ENCODE data around the gene GDF9.

The GDF9 gene

DNA sequence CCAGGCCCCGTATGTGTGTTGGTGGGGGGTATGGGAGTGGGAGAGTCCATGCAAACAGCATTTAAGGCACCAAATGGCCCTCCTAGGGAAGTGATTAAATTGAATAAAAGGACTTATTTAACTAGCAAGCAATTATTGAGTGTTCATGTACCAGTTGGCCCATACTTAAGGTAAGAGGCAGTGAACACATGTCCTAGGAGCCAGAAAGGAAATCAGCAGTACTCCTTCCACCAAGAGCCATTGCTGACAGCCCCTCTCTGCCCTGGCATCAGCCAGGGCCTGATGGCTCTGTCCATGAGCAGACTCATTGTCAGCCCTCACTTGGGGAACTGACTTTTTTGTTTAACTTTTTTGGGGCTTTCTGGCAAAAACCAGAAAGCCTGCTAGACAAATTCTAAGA, 25.4 kb downstream of the GDF9 start:
- DNase-seq: no peak
- H3K27me3 ChIP-seq (replicated peaks in 2 of 5; ENCODE audit: control insufficient read depth in 4 of 5, insufficient read depth in 5 of 5, low read length in 4 of 5): no peaks in the 10 kb centered on the region
- H3K9me3 ChIP-seq (ENCODE audit: control extremely low read depth in 1 of 5, control insufficient read depth in 4 of 5, insufficient read depth in 2 of 5, low read depth in 1 of 5, low read length in 4 of 5): no peaks in the 10 kb centered on the region
- 100% methylated on average over 1 of the region's 1 CpG for WGBS (ENCODE audit: insufficient coverage)
- H3K36me3 ChIP-seq (ENCODE audit: control insufficient read depth in 4 of 4, insufficient read depth in 4 of 4, low read length in 3 of 4): no peaks in the 10 kb centered on the region
- H3K4me1 ChIP-seq (ENCODE audit: control extremely low read depth in 1 of 4, control insufficient read depth in 4 of 4, insufficient read depth in 4 of 4, low read length in 3 of 4): peaks cover 0 to 15% (median 4%) of the 10 kb centered on the region in 4 experiments
- H3K27ac ChIP-seq (ENCODE audit: insufficient read depth in 1 of 2, low read depth in 1 of 2, low read length in 2 of 2, poor library complexity in 1 of 2, severe bottlenecking in 2 of 2): no peak overlapping the region
- ChIA-PET CTCF (interaction anchor here (0.9 to 1.1 kb wide), 2 partner anchors 18 to 20 kb away, joined by 3 read pairs; no protein-coding TSS in a partner anchor), POLR2A (no interaction called here)
- no peak overlapping the region for H3K4me3 ChIP-seq (ENCODE audit: control insufficient read depth in 1 of 7, extremely low read depth in 1 of 7, insufficient read depth in 4 of 7, low read depth in 2 of 7, low read length in 6 of 7)

- Histone ChIP-seq H3K4me1 (ENCODE audit: control extremely low read depth in 1 of 4, control insufficient read depth in 4 of 4, insufficient read depth in 4 of 4, low read length in 3 of 4) (peaks cover 0 to 15% (median 4%) of the 10 kb centered on the region in 4 experiments), H3K4me3 (ENCODE audit: control insufficient read depth in 1 of 7, extremely low read depth in 1 of 7, insufficient read depth in 4 of 7, low read depth in 2 of 7, low read length in 6 of 7) (no peak overlapping the region), H3K9me3 (ENCODE audit: control extremely low read depth in 1 of 5, control insufficient read depth in 4 of 5, insufficient read depth in 2 of 5, low read depth in 1 of 5, low read length in 4 of 5) (no peaks in the 10 kb centered on the region), H3K36me3 (ENCODE audit: control insufficient read depth in 4 of 4, insufficient read depth in 4 of 4, low read length in 3 of 4) (no peaks in the 10 kb centered on the region), H3K27ac (ENCODE audit: insufficient read depth in 1 of 2, low read depth in 1 of 2, low read length in 2 of 2, poor library complexity in 1 of 2, severe bottlenecking in 2 of 2) (no peak overlapping the region), H3K27me3 (replicated peaks in 2 of 5; ENCODE audit: control insufficient read depth in 4 of 5, insufficient read depth in 5 of 5, low read length in 4 of 5) (no peaks in the 10 kb centered on the region)
- CTCF ChIA-PET: no interaction called here
- POLR2A ChIA-PET: no interaction called here
- 100% methylated on average over 2 of the region's 3 CpGs for WGBS (ENCODE audit: insufficient coverage)
- no peak for DNase-seq
These were observed 26.0 kb downstream of the GDF9 start for GRCh38 chr5:132840313-132840712.

DNA sequence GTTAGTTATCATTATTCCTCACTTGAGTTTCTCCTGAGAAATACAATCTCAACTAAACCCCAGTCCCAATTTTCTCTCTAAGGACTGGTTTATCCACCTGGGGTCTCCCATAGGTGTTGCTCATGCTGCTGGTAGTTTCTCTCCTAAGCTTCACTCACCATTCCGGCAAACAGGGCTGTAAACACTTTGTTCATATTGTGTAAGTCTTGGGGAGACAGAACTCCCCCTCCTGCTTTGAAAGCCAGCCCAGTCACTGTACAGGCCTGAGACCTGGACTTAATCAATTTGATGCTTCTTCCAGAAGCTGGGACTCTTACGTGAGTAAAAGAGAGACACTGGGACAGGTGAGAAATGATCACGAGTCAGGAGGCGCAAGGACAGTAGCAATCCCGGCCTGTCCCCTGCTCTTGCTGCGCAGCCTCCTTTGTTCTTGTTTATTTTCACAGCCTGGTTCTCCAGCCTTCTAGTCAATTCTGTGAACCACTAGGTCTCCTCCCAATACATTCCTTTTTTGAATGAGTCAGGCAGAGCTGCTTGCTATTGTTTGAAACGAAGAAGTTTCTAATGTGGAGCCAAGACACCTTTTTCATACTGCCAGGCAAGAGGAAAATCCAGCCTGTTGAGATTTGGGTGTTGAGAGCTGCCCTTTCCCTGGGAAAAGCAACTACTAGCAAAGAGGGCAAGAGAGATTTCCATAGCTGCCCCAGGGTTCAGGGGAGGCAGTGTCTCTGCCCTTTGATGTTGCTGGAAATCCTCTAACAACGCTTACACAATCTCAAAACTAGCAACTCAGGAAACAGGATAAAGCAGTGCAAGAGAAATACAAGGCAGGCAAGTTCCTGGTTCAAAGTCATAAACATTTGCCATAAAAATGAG, 26.6 kb downstream of the GDF9 start:
- Histone ChIP-seq H3K27ac (ENCODE audit: insufficient read depth in 1 of 2, low read depth in 1 of 2, low read length in 2 of 2, poor library complexity in 1 of 2, severe bottlenecking in 2 of 2) (no peak overlapping the region), H3K4me1 (ENCODE audit: control extremely low read depth in 1 of 4, control insufficient read depth in 4 of 4, insufficient read depth in 4 of 4, low read length in 3 of 4) (peaks cover 0 to 15% (median 4%) of the 10 kb centered on the region in 4 experiments), H3K9me3 (ENCODE audit: control extremely low read depth in 1 of 5, control insufficient read depth in 4 of 5, insufficient read depth in 2 of 5, low read depth in 1 of 5, low read length in 4 of 5) (no peaks in the 10 kb centered on the region), H3K27me3 (replicated peaks in 2 of 5; ENCODE audit: control insufficient read depth in 4 of 5, insufficient read depth in 5 of 5, low read length in 4 of 5) (no peaks in the 10 kb centered on the region), H3K4me3 (ENCODE audit: control insufficient read depth in 1 of 7, extremely low read depth in 1 of 7, insufficient read depth in 4 of 7, low read depth in 2 of 7, low read length in 6 of 7) (no peak overlapping the region), H3K36me3 (ENCODE audit: control insufficient read depth in 4 of 4, insufficient read depth in 4 of 4, low read length in 3 of 4) (no peaks in the 10 kb centered on the region)
- DNase-seq: no peak
- 100% methylated on average over 5 of the region's 8 CpGs for WGBS (ENCODE audit: insufficient coverage)
- CTCF ChIA-PET: interaction anchor here (0.9 to 2.5 kb wide), 2 partner anchors 10 to 19 kb away, joined by 3 to 8 read pairs; no protein-coding TSS in a partner anchor
- POLR2A ChIA-PET: no interaction called here

DNA sequence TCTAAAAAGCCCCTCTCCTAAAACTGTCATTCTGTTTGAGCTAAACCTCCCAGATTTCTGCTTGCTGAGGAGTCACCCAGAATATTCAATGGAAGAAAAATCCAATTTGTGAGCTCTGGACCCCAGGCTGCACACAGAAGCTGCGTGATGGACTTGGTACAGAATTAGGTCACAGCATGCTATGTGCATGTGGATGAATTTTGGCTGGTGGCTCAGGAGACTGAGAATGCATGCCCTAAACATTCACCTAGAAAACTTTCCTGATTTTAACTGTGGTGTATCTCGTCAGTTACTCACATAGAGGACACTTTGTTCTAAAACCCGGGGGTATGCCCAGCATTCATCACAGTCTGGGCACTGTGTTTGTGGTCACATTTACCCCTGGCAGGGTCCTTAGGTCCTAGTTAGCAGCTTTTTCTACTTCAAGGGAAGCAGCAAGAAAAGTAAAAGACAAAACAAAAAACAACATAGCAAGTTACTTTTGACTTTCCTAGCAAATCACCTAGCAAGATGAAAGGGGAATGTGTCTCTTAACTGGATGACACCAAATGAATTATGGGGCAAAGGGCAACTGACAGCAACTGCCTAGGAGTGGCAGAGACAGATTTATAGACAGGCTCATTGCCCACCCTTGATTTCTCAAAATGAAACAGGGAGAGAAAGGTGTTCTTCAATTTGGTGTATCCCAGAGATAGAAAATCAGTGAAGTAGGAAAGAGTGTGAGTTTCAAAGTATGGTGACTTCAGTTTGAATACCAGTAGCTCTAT, 27.6 kb downstream of the GDF9 start:
- H3K27me3 ChIP-seq (replicated peaks in 2 of 5; ENCODE audit: control insufficient read depth in 4 of 5, insufficient read depth in 5 of 5, low read length in 4 of 5): peaks cover 0 to 3% (median 0%) of the 10 kb centered on the region in 5 experiments
- no peaks in the 10 kb centered on the region for H3K36me3 ChIP-seq (ENCODE audit: control insufficient read depth in 4 of 4, insufficient read depth in 4 of 4, low read length in 3 of 4)
- no peaks in the 10 kb centered on the region for H3K9me3 ChIP-seq (ENCODE audit: control extremely low read depth in 1 of 5, control insufficient read depth in 4 of 5, insufficient read depth in 2 of 5, low read depth in 1 of 5, low read length in 4 of 5)
- peaks cover 0 to 15% (median 4%) of the 10 kb centered on the region in 4 experiments for H3K4me1 ChIP-seq (ENCODE audit: control extremely low read depth in 1 of 4, control insufficient read depth in 4 of 4, insufficient read depth in 4 of 4, low read length in 3 of 4)
- ChIA-PET CTCF (interaction anchor here (0.7 to 2.5 kb wide), 3 partner anchors 11 to 34 kb away, joined by 3 to 8 read pairs (median 3); no protein-coding TSS in a partner anchor), POLR2A (no interaction called here)
- no peak overlapping the region for H3K27ac ChIP-seq (ENCODE audit: insufficient read depth in 1 of 2, low read depth in 1 of 2, low read length in 2 of 2, poor library complexity in 1 of 2, severe bottlenecking in 2 of 2)
- DNase-seq: no peak
- H3K4me3 ChIP-seq (ENCODE audit: control insufficient read depth in 1 of 7, extremely low read depth in 1 of 7, insufficient read depth in 4 of 7, low read depth in 2 of 7, low read length in 6 of 7): no peak overlapping the region
- 100% methylated on average over 3 of the region's 3 CpGs for WGBS (ENCODE audit: insufficient coverage)

DNA sequence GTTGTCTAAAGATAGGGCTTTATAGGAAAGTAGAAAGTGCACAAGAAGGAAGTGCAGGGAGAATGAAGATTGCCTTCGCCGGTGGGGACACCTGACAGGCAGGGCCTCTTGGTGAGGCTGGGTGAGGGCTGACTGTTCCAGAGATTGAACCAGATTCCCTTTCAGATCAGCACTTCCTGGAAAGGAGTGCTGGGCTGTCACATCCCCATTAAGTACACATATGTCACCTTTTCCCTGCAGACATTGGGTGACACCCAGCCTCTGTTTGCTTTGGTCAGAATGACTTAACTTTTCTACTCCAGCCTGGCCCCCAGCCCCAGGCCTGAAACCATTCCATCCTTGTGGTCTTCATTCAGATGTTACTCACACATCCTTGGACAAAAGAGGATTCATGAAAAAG, 28.4 kb downstream of the GDF9 start:
- Histone ChIP-seq H3K4me1 (ENCODE audit: control extremely low read depth in 1 of 4, control insufficient read depth in 4 of 4, insufficient read depth in 4 of 4, low read length in 3 of 4) (peaks cover 0 to 15% (median 4%) of the 10 kb centered on the region in 4 experiments), H3K27ac (ENCODE audit: insufficient read depth in 1 of 2, low read depth in 1 of 2, low read length in 2 of 2, poor library complexity in 1 of 2, severe bottlenecking in 2 of 2) (no peak overlapping the region), H3K9me3 (ENCODE audit: control extremely low read depth in 1 of 5, control insufficient read depth in 4 of 5, insufficient read depth in 2 of 5, low read depth in 1 of 5, low read length in 4 of 5) (no peaks in the 10 kb centered on the region), H3K27me3 (replicated peaks in 2 of 5; ENCODE audit: control insufficient read depth in 4 of 5, insufficient read depth in 5 of 5, low read length in 4 of 5) (peaks cover 0 to 6% (median 0%) of the 10 kb centered on the region in 5 experiments), H3K36me3 (ENCODE audit: control insufficient read depth in 4 of 4, insufficient read depth in 4 of 4, low read length in 3 of 4) (no peaks in the 10 kb centered on the region), H3K4me3 (ENCODE audit: control insufficient read depth in 1 of 7, extremely low read depth in 1 of 7, insufficient read depth in 4 of 7, low read depth in 2 of 7, low read length in 6 of 7) (no peak overlapping the region)
- WGBS (ENCODE audit: insufficient coverage): 70% methylated on average over 2 of the region's 2 CpGs
- ChIA-PET CTCF (interaction anchor here (0.7 to 2.5 kb wide), 2 partner anchors 12 to 35 kb away, joined by 3 to 8 read pairs; no protein-coding TSS in a partner anchor), POLR2A (no interaction called here)
- no peak for DNase-seq

GRCh38 chr5:132836852-132837251, 29.4 kb downstream of the GDF9 start:
- Histone ChIP-seq H3K27ac (ENCODE audit: insufficient read depth in 1 of 2, low read depth in 1 of 2, low read length in 2 of 2, poor library complexity in 1 of 2, severe bottlenecking in 2 of 2) (no peak overlapping the region), H3K9me3 (ENCODE audit: control extremely low read depth in 1 of 5, control insufficient read depth in 4 of 5, insufficient read depth in 2 of 5, low read depth in 1 of 5, low read length in 4 of 5) (no peaks in the 10 kb centered on the region), H3K36me3 (ENCODE audit: control insufficient read depth in 4 of 4, insufficient read depth in 4 of 4, low read length in 3 of 4) (no peaks in the 10 kb centered on the region), H3K4me1 (ENCODE audit: control extremely low read depth in 1 of 4, control insufficient read depth in 4 of 4, insufficient read depth in 4 of 4, low read length in 3 of 4) (peaks cover 0 to 15% (median 4%) of the 10 kb centered on the region in 4 experiments), H3K4me3 (ENCODE audit: control insufficient read depth in 1 of 7, extremely low read depth in 1 of 7, insufficient read depth in 4 of 7, low read depth in 2 of 7, low read length in 6 of 7) (no peak overlapping the region), H3K27me3 (replicated peaks in 2 of 5; ENCODE audit: control insufficient read depth in 4 of 5, insufficient read depth in 5 of 5, low read length in 4 of 5) (peaks cover 0 to 6% (median under 1%) of the 10 kb centered on the region in 5 experiments)
- WGBS (ENCODE audit: insufficient coverage): 100% methylated on average over 1 of the region's 1 CpG
- ChIA-PET CTCF (interaction anchor here (2.4 to 2.5 kb wide), 2 partner anchors 13 to 18 kb away, joined by 6 to 8 read pairs; no protein-coding TSS in a partner anchor), POLR2A (no interaction called here)
- DNase-seq: no peak

All from common myeloid progenitor, CD34-positive (primary cell).